Suppressor macrophage treated with lipopolysaccharide for 1 hour (primary cell): ENCODE measurements around the gene P2RX1.
A peak's percentile ranks its signal among the peaks of the same experiment; 100 is the strongest.
"Not testable (repeated sequence)": the region's sequence is repeated elsewhere in the genome, so short reads cannot be mapped to it uniquely, and the experiment has no call there.

Source experiments
- DNase-seq, 3 donors: peaks; one replicate each; pipeline ENCODE4 v3.0.0-alpha.2; 2020 to 2022

Gene P2RX1

GRCh38 chr17:3885271-3885670 lies 31.0 kb downstream of the P2RX1 start:
- DNase-seq: no peak

- DNase-seq: no peak
These were observed 32.1 kb downstream of the P2RX1 start for GRCh38 chr17:3884188-3884587.

GRCh38 chr17:3882276-3882675 lies 34.0 kb downstream of the P2RX1 start:
- no peak for DNase-seq

GRCh38 chr17:3880983-3881382 lies 35.3 kb downstream of the P2RX1 start:
- no peak for DNase-seq

- no peak for DNase-seq
These were observed 36.5 kb downstream of the P2RX1 start for GRCh38 chr17:3879591-3880417.

- DNase-seq: no peak
These were observed 37.1 kb downstream of the P2RX1 start for GRCh38 chr17:3879186-3879585.

GRCh38 chr17:3877220-3877619 lies 39.0 kb downstream of the P2RX1 start:
- DNase-seq: no peak

GRCh38 chr17:3875317-3875716 lies 40.9 kb downstream of the P2RX1 start:
- DNase-seq: no peak

GRCh38 chr17:3873862-3874261 lies 42.4 kb downstream of the P2RX1 start:
- DNase-seq: no peak

- no peak for DNase-seq
These were observed 45.4 kb downstream of the P2RX1 start for GRCh38 chr17:3870871-3871306.

GRCh38 chr17:3867606-3868005 lies 48.7 kb downstream of the P2RX1 start:
- no peak for DNase-seq

- DNase-seq: no peak
These were observed 49.2 kb downstream of the P2RX1 start for GRCh38 chr17:3867106-3867505.

GRCh38 chr17:3866276-3866675 lies 50.0 kb downstream of the P2RX1 start:
- DNase-seq: no peak

GRCh38 chr17:3865176-3865575 lies 51.1 kb downstream of the P2RX1 start:
- peak in 1 of 3 donors; percentile 33 for DNase-seq

- DNase-seq: no peak
These were observed 51.7 kb downstream of the P2RX1 start for GRCh38 chr17:3864534-3864933.

- DNase-seq: no peak
These were observed 54.2 kb downstream of the P2RX1 start for GRCh38 chr17:3861761-3862681.

GRCh38 chr17:3860939-3861700 lies 55.1 kb downstream of the P2RX1 start:
- no peak for DNase-seq

GRCh38 chr17:3859940-3860339 lies 56.3 kb downstream of the P2RX1 start:
- no peak for DNase-seq

GRCh38 chr17:3857261-3858105 lies 58.8 kb downstream of the P2RX1 start:
- no peak for DNase-seq

- DNase-seq: not testable (repeated sequence)
These were observed 62.1 kb downstream of the P2RX1 start for GRCh38 chr17:3854204-3854603.

- DNase-seq: peak; percentile 29 to 67 (median 40)
These were observed 63.7 kb downstream of the P2RX1 start for GRCh38 chr17:3852561-3852960.
